ENCODE measurements around the gene TPP2.

DNA sequence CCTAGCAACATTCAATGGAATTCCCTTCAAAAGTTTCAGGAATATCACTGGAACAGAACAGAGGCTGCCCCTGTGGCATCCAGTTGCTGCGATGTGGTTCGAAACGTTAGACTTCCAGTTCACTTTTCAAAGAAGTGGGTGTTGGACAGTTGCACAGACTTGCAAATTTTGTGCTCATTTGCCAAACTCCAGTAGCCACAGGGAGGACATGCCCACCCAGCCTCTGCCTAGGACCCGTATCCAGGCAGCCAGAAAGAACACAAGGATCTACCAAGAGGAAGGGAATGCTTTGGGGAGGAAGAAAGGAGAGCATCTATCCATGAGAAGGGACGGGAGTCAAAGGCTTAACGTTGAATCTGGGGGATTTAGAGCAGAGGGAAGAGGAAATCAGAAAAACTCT, 98.2 kb downstream of the TPP2 start, which contains the start of gene METTL21C:
- no peak for TF ChIP-seq CTCF (IDR thresholded peaks at IDR 0.05; ENCODE audit: insufficient read depth, low read depth, low read length)
- TF ChIP-seq EZH2 (IDR thresholded peaks at IDR 0.05; ENCODE audit: insufficient read depth, low read length), result no peak

Measured in astrocyte (in vitro differentiated cells and primary cell).